ENCODE measurements around the gene PA2G4.

Gene PA2G4

GRCh38 chr12:56079723-56080555 lies 24.4 kb upstream of the PA2G4 start, which contains the start of gene ERBB3:
Gene ERBB3 (plus strand): TSS chr12:56080165. CDS start chr12:56080301, 136 bp downstream.
- H3K9me3 ChIP-seq (ENCODE audit: control insufficient read depth in 1 of 2, low read length in 2 of 2), result no peaks in the 10 kb centered on the region
- peak within 1 kb of the TSS; percentile 89 to 96 for H3K9ac ChIP-seq (ENCODE audit: low read depth in 1 of 2, low read length in 2 of 2)
- peaks cover 20 to 42% of the 10 kb centered on the region in 2 donors for H3K4me1 ChIP-seq (ENCODE audit: control insufficient read depth in 1 of 2, insufficient read depth in 2 of 2, low read length in 2 of 2)
- peak within 1 kb of the TSS; percentile 83 to 89 for H3K4me3 ChIP-seq (ENCODE audit: low read depth in 1 of 2, low read length in 2 of 2)
- no peaks in the 10 kb centered on the region for H3K27me3 ChIP-seq (ENCODE audit: control insufficient read depth in 1 of 2, insufficient read depth in 2 of 2, low read length in 2 of 2)
- peaks cover 10 to 14% of the 10 kb centered on the region in 2 donors for H3K36me3 ChIP-seq (ENCODE audit: control insufficient read depth in 1 of 2, insufficient read depth in 2 of 2, low read length in 2 of 2)
- peak within 1 kb of the TSS; percentile 96 for H3K27ac ChIP-seq (ENCODE audit: low read depth, low read length)

- no peaks in the 10 kb centered on the region for H3K27me3 ChIP-seq (ENCODE audit: control insufficient read depth in 1 of 2, insufficient read depth in 2 of 2, low read length in 2 of 2)
- peak overlapping the region; percentile 96 for H3K27ac ChIP-seq (ENCODE audit: low read depth, low read length)
- peaks cover 23 to 44% of the 10 kb centered on the region in 2 donors for H3K4me1 ChIP-seq (ENCODE audit: control insufficient read depth in 1 of 2, insufficient read depth in 2 of 2, low read length in 2 of 2)
- H3K9me3 ChIP-seq (ENCODE audit: control insufficient read depth in 1 of 2, low read length in 2 of 2), result no peaks in the 10 kb centered on the region
- H3K9ac ChIP-seq (ENCODE audit: low read depth in 1 of 2, low read length in 2 of 2), result peak overlapping the region; percentile 89 to 96
- H3K36me3 ChIP-seq (ENCODE audit: control insufficient read depth in 1 of 2, insufficient read depth in 2 of 2, low read length in 2 of 2), result peaks cover 13 to 17% of the 10 kb centered on the region in 2 donors
- H3K4me3 ChIP-seq (ENCODE audit: low read depth in 1 of 2, low read length in 2 of 2), result peak overlapping the region; percentile 83 to 89
These were observed 23.7 kb upstream of the PA2G4 start for GRCh38 chr12:56080556-56081138.

GRCh38 chr12:56081393-56082347 lies 22.7 kb upstream of the PA2G4 start:
- peak overlapping the region; percentile 96 for H3K27ac ChIP-seq (ENCODE audit: low read depth, low read length)
- H3K36me3 ChIP-seq (ENCODE audit: control insufficient read depth in 1 of 2, insufficient read depth in 2 of 2, low read length in 2 of 2), result peaks cover 13 to 26% of the 10 kb centered on the region in 2 donors
- H3K27me3 ChIP-seq (ENCODE audit: control insufficient read depth in 1 of 2, insufficient read depth in 2 of 2, low read length in 2 of 2), result no peaks in the 10 kb centered on the region
- H3K9me3 ChIP-seq (ENCODE audit: control insufficient read depth in 1 of 2, low read length in 2 of 2), result no peaks in the 10 kb centered on the region
- H3K4me1 ChIP-seq (ENCODE audit: control insufficient read depth in 1 of 2, insufficient read depth in 2 of 2, low read length in 2 of 2), result peaks cover 27 to 52% of the 10 kb centered on the region in 2 donors
- H3K9ac ChIP-seq (ENCODE audit: low read depth in 1 of 2, low read length in 2 of 2), result peak overlapping the region; percentile 89 to 96
- H3K4me3 ChIP-seq (ENCODE audit: low read depth in 1 of 2, low read length in 2 of 2), result peak overlapping the region; percentile 83 to 89

DNA sequence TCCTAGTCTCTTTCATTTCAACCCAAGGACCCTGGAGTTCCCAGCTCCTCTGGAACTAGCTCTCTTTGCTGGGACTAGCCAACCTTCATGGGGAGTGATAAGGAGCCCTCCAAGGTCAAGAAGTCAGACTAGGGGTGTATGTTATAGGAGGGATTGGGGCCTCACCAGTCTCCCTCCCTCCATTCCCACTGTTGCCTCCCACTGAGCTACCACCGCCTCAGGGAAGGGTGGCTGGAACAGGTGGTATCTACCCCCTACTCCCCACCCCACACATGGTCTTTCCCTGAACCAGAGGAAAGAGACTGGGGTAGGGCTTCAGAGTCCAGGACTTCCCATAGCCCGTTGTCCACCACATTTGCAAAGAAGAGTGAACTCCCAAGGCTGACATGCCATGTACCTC lies 22.0 kb upstream of the PA2G4 start:
- Histone ChIP-seq H3K9ac (ENCODE audit: low read depth in 1 of 2, low read length in 2 of 2) (peak overlapping the region; percentile 63 to 96), H3K27me3 (ENCODE audit: control insufficient read depth in 1 of 2, insufficient read depth in 2 of 2, low read length in 2 of 2) (no peaks in the 10 kb centered on the region), H3K4me1 (ENCODE audit: control insufficient read depth in 1 of 2, insufficient read depth in 2 of 2, low read length in 2 of 2) (peaks cover 34 to 59% of the 10 kb centered on the region in 2 donors), H3K36me3 (ENCODE audit: control insufficient read depth in 1 of 2, insufficient read depth in 2 of 2, low read length in 2 of 2) (peaks cover 13 to 33% of the 10 kb centered on the region in 2 donors), H3K4me3 (ENCODE audit: low read depth in 1 of 2, low read length in 2 of 2) (peak overlapping the region; percentile 64 to 83), H3K9me3 (ENCODE audit: control insufficient read depth in 1 of 2, low read length in 2 of 2) (no peaks in the 10 kb centered on the region), H3K27ac (ENCODE audit: low read depth, low read length) (peak overlapping the region; percentile 96)

GRCh38 chr12:56082967-56083366 lies 21.4 kb upstream of the PA2G4 start:
- Histone ChIP-seq H3K9me3 (ENCODE audit: control insufficient read depth in 1 of 2, low read length in 2 of 2) (no peaks in the 10 kb centered on the region), H3K27ac (ENCODE audit: low read depth, low read length) (peak overlapping the region; percentile 96), H3K4me3 (ENCODE audit: low read depth in 1 of 2, low read length in 2 of 2) (peak overlapping the region; percentile 64 to 83), H3K4me1 (ENCODE audit: control insufficient read depth in 1 of 2, insufficient read depth in 2 of 2, low read length in 2 of 2) (peaks cover 35 to 59% of the 10 kb centered on the region in 2 donors), H3K27me3 (ENCODE audit: control insufficient read depth in 1 of 2, insufficient read depth in 2 of 2, low read length in 2 of 2) (no peaks in the 10 kb centered on the region), H3K9ac (ENCODE audit: low read depth in 1 of 2, low read length in 2 of 2) (peak overlapping the region; percentile 63 to 96), H3K36me3 (ENCODE audit: control insufficient read depth in 1 of 2, insufficient read depth in 2 of 2, low read length in 2 of 2) (peaks cover 18 to 39% of the 10 kb centered on the region in 2 donors)

DNA sequence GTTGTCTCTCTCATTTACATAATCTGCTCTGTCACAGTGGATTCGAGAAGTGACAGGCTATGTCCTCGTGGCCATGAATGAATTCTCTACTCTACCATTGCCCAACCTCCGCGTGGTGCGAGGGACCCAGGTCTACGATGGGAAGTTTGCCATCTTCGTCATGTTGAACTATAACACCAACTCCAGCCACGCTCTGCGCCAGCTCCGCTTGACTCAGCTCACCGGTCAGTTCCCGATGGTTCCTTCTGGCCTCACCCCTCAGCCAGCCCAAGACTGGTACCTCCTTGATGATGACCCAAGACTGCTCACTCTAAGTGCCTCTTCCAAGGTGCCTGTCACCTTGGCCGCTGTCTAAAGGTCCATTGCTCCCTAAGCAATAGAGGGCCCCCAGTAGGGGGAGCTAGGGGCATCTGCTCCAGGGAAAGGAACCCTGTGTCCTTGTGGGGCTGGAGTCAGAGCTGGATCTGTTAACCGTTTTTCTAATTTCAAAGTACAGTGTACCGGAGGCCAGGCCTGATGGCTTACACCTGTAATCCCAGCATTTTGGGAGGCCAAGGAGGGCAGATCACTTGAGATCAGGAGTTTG lies 19.3 kb upstream of the PA2G4 start:
- Histone ChIP-seq H3K4me1 (ENCODE audit: control insufficient read depth in 1 of 2, insufficient read depth in 2 of 2, low read length in 2 of 2) (peaks cover 35 to 50% of the 10 kb centered on the region in 2 donors), H3K27ac (ENCODE audit: low read depth, low read length) (no peak overlapping the region), H3K9me3 (ENCODE audit: control insufficient read depth in 1 of 2, low read length in 2 of 2) (no peaks in the 10 kb centered on the region), H3K4me3 (ENCODE audit: low read depth in 1 of 2, low read length in 2 of 2) (no peak overlapping the region), H3K9ac (ENCODE audit: low read depth in 1 of 2, low read length in 2 of 2) (no peak overlapping the region), H3K36me3 (ENCODE audit: control insufficient read depth in 1 of 2, insufficient read depth in 2 of 2, low read length in 2 of 2) (peaks cover 25 to 51% of the 10 kb centered on the region in 2 donors), H3K27me3 (ENCODE audit: control insufficient read depth in 1 of 2, insufficient read depth in 2 of 2, low read length in 2 of 2) (no peaks in the 10 kb centered on the region)

DNA sequence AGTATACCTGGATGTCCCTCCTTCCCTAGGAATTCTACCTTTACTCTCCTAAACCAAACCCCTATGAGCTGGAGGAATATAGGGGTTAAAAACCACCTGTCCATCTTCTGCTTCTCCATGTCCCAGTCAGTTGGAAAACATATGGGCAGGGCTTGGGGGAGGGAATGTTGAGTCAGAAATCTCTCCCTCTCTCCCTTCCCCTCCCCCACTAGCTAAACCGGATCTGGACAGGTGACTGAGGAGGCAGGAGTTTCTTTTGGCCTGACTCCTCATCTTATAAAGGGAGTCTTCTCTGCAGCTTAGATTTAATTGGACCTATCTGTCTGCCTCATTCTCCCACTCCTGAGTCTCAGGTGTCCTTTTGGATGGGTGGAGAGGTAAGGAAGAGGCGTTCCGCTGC lies 18.3 kb upstream of the PA2G4 start:
- no peak overlapping the region for H3K27ac ChIP-seq (ENCODE audit: low read depth, low read length)
- H3K4me1 ChIP-seq (ENCODE audit: control insufficient read depth in 1 of 2, insufficient read depth in 2 of 2, low read length in 2 of 2), result peaks cover 35 to 44% of the 10 kb centered on the region in 2 donors
- H3K9ac ChIP-seq (ENCODE audit: low read depth in 1 of 2, low read length in 2 of 2), result peak overlapping the region in 1 of 2 donors; percentile 4
- H3K9me3 ChIP-seq (ENCODE audit: control insufficient read depth in 1 of 2, low read length in 2 of 2), result no peaks in the 10 kb centered on the region
- no peak overlapping the region for H3K4me3 ChIP-seq (ENCODE audit: low read depth in 1 of 2, low read length in 2 of 2)
- no peaks in the 10 kb centered on the region for H3K27me3 ChIP-seq (ENCODE audit: control insufficient read depth in 1 of 2, insufficient read depth in 2 of 2, low read length in 2 of 2)
- H3K36me3 ChIP-seq (ENCODE audit: control insufficient read depth in 1 of 2, insufficient read depth in 2 of 2, low read length in 2 of 2), result peaks cover 25 to 60% of the 10 kb centered on the region in 2 donors

DNA sequence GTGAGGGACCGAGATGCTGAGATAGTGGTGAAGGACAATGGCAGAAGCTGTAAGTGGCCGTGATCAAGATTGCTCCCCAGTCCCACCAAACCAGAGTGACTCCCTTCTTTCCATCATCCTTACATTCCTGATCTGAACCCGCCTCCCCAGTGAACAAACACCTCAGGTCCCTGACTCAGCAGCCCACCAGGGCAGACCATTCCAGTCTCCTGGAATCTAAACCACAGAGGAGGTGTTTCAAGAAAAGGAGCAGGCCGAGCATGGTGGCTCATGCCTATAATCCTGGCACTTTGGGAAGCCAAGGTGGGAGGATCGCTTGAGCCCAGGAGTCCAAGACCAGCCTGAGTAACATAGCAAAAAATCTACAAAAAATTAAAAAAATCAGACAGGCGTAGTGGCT lies 17.8 kb upstream of the PA2G4 start:
- Histone ChIP-seq H3K9ac (ENCODE audit: low read depth in 1 of 2, low read length in 2 of 2) (peak overlapping the region in 1 of 2 donors; percentile 4), H3K4me1 (ENCODE audit: control insufficient read depth in 1 of 2, insufficient read depth in 2 of 2, low read length in 2 of 2) (peaks cover 35 to 44% of the 10 kb centered on the region in 2 donors), H3K27ac (ENCODE audit: low read depth, low read length) (no peak overlapping the region), H3K36me3 (ENCODE audit: control insufficient read depth in 1 of 2, insufficient read depth in 2 of 2, low read length in 2 of 2) (peaks cover 25 to 63% of the 10 kb centered on the region in 2 donors), H3K9me3 (ENCODE audit: control insufficient read depth in 1 of 2, low read length in 2 of 2) (no peaks in the 10 kb centered on the region), H3K4me3 (ENCODE audit: low read depth in 1 of 2, low read length in 2 of 2) (no peak overlapping the region), H3K27me3 (ENCODE audit: control insufficient read depth in 1 of 2, insufficient read depth in 2 of 2, low read length in 2 of 2) (no peaks in the 10 kb centered on the region)

- Histone ChIP-seq H3K27ac (ENCODE audit: low read depth, low read length) (peak overlapping the region; percentile 5), H3K4me1 (ENCODE audit: control insufficient read depth in 1 of 2, insufficient read depth in 2 of 2, low read length in 2 of 2) (peaks cover 34 to 42% of the 10 kb centered on the region in 2 donors), H3K4me3 (ENCODE audit: low read depth in 1 of 2, low read length in 2 of 2) (no peak overlapping the region)
These were observed 17.1 kb upstream of the PA2G4 start for GRCh38 chr12:56087220-56087619.

More at GRCh38 chr12:56087220-56087619, 17.1 kb upstream of the PA2G4 start:
- Histone ChIP-seq H3K9ac (ENCODE audit: low read depth in 1 of 2, low read length in 2 of 2) (no peak overlapping the region), H3K9me3 (ENCODE audit: control insufficient read depth in 1 of 2, low read length in 2 of 2) (no peaks in the 10 kb centered on the region), H3K27me3 (ENCODE audit: control insufficient read depth in 1 of 2, insufficient read depth in 2 of 2, low read length in 2 of 2) (no peaks in the 10 kb centered on the region), H3K36me3 (ENCODE audit: control insufficient read depth in 1 of 2, insufficient read depth in 2 of 2, low read length in 2 of 2) (peaks cover 25 to 64% of the 10 kb centered on the region in 2 donors)
